Stimulated activated naive B cell treated with anti-CD40 and anti-IgM and Interleukin-4, amounts not matched to agents 10 μg/mL and 1 μg/mL and 100 μg/mL, for 72 hours (primary cell): Measurements from ENCODE around the gene FAM229B.
"Not testable (repeated sequence)": the region's sequence is repeated elsewhere in the genome, so short reads cannot be mapped to it uniquely, and the experiment has no call there.

ENCODE experiments used
- ATAC-seq, 2 donors: fragments of 150-1000 bp; cut with Tn5 transposase; replicated peaks; 2 replicates each; pipeline ENCODE4 v1.10.0; 2021; ENCODE audit warnings: moderate library complexity in 1 of 2
- DNase-seq: peaks from one replicate; pipeline ENCODE4 v3.0.0; 2021
- H3K27ac Mint-ChIP-seq: one replicate; pipeline ENCODE4 v1.8.0; 2022; ENCODE audit warnings: mild to moderate bottlenecking, mixed read lengths
- H3K27me3 Mint-ChIP-seq, 2 donors: one replicate each; pipeline ENCODE4 v1.8.0; 2022; ENCODE audit warnings: mixed read lengths in 2 of 2
- H3K36me3 Mint-ChIP-seq, 2 donors: one replicate each; pipeline ENCODE4 v1.8.0; 2022; ENCODE audit warnings: mixed read lengths in 2 of 2, mild to moderate bottlenecking in 1 of 2
- H3K4me1 Mint-ChIP-seq, 2 donors: one replicate each; pipeline ENCODE4 v1.8.0; 2022; ENCODE audit warnings: mixed read lengths in 2 of 2, mild to moderate bottlenecking in 1 of 2
- H3K4me3 Mint-ChIP-seq, 2 donors: one replicate each; pipeline ENCODE4 v1.8.0; 2022; ENCODE audit warnings: mild to moderate bottlenecking in 2 of 2, mixed read lengths in 2 of 2, moderate library complexity in 1 of 2
- H3K9me3 Mint-ChIP-seq, 2 donors: one replicate each; pipeline ENCODE4 v1.8.0; 2022; ENCODE audit warnings: mixed read lengths in 2 of 2, mild to moderate bottlenecking in 1 of 2

FAM229B gene, protein sequence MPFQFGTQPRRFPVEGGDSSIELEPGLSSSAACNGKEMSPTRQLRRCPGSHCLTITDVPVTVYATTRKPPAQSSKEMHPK

DNA sequence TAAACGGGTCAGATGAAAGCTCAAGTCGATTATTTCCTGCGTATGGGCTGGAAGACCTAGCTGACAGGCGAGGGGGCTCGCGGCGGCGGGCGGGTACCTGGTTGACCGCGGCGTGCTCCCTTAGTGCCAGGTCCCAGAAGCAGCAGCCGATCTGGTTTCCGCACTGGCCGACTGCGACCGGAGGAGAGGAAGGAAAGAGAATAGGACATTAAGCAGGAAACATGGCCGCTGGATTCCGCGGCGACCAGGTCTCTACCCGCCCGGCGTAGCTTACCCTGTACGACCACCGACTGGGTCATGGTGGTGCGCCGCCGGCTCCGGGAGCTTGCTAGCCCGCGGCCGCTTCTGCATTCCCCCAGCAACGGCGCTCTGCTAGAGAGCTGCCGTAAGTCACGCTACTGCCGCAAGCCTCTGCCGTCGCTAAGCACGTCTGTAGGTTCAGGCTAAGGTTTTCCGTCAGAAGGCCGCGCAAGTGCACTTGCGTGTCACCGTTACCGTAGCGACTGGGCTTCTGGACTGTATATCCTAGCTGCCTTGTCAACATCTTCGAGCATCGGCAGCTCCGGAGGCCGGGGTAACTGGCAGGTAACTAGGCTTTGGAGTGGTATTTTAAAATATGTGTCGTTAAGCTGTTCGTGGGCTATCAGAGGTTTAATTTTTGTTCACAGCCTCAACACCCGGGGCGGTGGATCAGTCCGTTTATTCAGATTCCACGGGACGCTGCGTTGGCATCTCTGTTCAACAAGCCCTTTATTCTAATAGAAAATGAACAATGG is at the start of gene FAM229B, which contains the start of gene TUBE1:
FAM229B (plus strand) TSS at position 456 of the 776 bp plus-strand sequence. CDS start 11,693 bp downstream, outside the sequence.
TUBE1 (minus strand) TSS at position 347 of the 776 bp plus-strand sequence; CDS start at position 299, 48 bp downstream.
- H3K4me3 Mint-ChIP-seq = no peak within 1 kb of the TSS
- peaks cover 0 to 8% of the 10 kb centered on the region in 2 donors for H3K27me3 Mint-ChIP-seq
- H3K9me3 Mint-ChIP-seq = no peaks in the 10 kb centered on the region
- H3K4me1 Mint-ChIP-seq = peaks cover 0 to 3% of the 10 kb centered on the region in 2 donors
- no peak within 1 kb of the TSS for H3K27ac Mint-ChIP-seq
- ATAC-seq = peak; percentile 96 to 98
- peak; percentile 89 for DNase-seq
- H3K36me3 Mint-ChIP-seq = peaks cover 6% of the 10 kb centered on the region in 2 donors

DNA sequence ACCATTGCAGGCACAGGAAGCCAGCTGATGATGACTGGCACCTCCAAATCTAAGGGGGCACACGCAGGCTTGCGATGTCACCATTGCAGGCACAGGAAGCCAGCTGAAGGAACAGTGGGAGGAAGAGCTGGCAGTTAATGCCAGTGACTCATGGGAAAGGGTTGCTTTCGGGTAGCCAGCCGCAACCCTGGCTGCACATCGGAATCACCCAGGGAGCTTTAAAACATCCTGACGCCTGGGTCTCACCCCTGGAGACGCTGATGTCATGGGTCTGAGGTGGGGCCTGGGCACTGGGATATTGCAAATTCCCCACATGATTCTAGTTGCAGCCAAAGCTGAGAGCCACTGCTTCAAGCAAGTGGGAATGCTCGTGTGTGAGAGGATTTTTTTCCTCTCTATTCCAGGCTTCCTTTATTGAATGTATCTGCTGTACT is 49.6 kb upstream of the FAM229B start:
- Mint-ChIP-seq H3K4me3 (no peak overlapping the region), H3K4me1 (peaks cover 7 to 9% of the 10 kb centered on the region in 2 donors), H3K36me3 (no peaks in the 10 kb centered on the region), H3K27me3 (peaks cover 1 to 13% of the 10 kb centered on the region in 2 donors), H3K9me3 (peaks cover 0 to 2% of the 10 kb centered on the region in 2 donors), H3K27ac (no peak overlapping the region)
- ATAC-seq = no peak
- DNase-seq = no peak

DNA sequence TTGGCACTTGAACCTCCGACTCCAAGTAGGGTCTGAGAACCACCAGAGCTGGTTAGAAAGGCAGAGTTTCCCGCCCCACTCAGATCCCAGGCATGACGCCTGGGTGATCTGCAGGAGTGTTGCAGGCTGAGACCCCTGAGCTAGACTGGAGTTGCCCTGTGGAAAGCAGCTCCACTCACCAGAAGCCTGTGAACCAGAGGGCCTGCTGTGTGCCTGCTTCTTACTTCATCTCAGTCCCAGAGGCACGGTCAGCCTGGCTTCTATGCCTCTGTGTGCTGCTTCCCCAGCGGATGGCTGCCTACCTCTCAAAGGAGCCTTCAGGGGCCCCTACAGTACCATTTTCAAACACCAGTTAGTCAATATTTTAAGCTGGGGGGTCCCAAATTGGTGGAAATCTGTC is 49.1 kb upstream of the FAM229B start:
- peaks cover 7 to 9% of the 10 kb centered on the region in 2 donors for H3K4me1 Mint-ChIP-seq
- no peak overlapping the region for H3K4me3 Mint-ChIP-seq
- H3K36me3 Mint-ChIP-seq = no peaks in the 10 kb centered on the region
- DNase-seq = no peak
- H3K27ac Mint-ChIP-seq = no peak overlapping the region
- H3K9me3 Mint-ChIP-seq = peaks cover 0 to 2% of the 10 kb centered on the region in 2 donors
- peaks cover 0 to 12% of the 10 kb centered on the region in 2 donors for H3K27me3 Mint-ChIP-seq
- ATAC-seq = no peak

DNA sequence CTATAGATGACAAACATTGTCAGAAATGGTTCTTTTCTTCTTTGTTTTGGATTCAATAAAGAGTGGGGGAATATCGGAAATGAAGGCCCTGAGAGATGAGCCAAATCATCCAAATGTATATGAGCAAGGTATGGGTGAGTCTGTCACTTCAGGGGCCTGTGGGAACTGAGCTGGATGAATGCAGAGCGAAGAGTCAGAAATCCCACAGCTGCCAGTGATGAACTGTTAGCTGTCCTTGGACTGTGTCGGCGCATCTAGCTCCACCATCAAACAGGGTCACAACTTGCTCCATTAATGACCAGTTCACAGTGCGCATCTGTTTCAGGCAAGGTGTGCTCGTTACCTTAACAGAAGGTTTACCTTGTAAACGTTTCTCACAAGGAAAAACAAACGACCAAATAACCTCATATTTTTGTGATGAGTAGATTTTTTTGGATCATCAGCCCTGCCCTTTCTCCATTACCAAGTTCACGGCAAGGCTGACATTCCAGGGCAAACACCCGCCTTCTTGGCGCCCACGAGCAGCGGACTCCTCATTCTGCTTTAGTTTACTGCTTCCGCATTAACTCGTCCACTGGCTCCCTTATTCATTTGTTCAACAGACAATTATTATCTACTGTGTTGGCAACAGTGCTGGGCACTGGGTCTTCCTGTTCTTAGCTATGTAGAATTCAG is 48.5 kb upstream of the FAM229B start:
- no peaks in the 10 kb centered on the region for H3K36me3 Mint-ChIP-seq
- peaks cover 0 to 6% of the 10 kb centered on the region in 2 donors for H3K27me3 Mint-ChIP-seq
- H3K27ac Mint-ChIP-seq = no peak overlapping the region
- peaks cover 0 to 2% of the 10 kb centered on the region in 2 donors for H3K9me3 Mint-ChIP-seq
- no peak overlapping the region for H3K4me3 Mint-ChIP-seq
- DNase-seq (no peak), ATAC-seq (no peak)
- H3K4me1 Mint-ChIP-seq = peaks cover 10 to 13% of the 10 kb centered on the region in 2 donors

DNA sequence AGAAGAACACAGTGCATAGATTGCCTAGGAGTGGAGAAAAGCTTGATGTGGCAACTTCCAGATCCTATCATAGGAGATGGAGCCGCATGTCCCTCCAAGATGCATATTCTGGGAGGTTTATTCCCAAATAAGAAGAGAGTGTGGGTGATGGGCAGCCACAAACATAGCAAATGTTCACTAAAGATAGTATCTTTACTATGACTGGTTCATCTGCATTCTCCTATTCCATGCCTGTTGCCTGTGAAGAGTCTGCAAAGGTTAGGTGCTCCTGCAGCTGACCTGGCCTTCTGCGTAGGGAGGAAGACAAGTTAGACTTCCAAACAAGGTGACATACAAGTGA is 48.0 kb upstream of the FAM229B start:
- H3K9me3 Mint-ChIP-seq = peaks cover 0 to 2% of the 10 kb centered on the region in 2 donors
- DNase-seq (no peak), ATAC-seq (no peak)
- no peak overlapping the region for H3K4me3 Mint-ChIP-seq
- peaks cover 0 to 3% of the 10 kb centered on the region in 2 donors for H3K27me3 Mint-ChIP-seq
- no peaks in the 10 kb centered on the region for H3K36me3 Mint-ChIP-seq
- peaks cover 10 to 14% of the 10 kb centered on the region in 2 donors for H3K4me1 Mint-ChIP-seq
- no peak overlapping the region for H3K27ac Mint-ChIP-seq

DNA sequence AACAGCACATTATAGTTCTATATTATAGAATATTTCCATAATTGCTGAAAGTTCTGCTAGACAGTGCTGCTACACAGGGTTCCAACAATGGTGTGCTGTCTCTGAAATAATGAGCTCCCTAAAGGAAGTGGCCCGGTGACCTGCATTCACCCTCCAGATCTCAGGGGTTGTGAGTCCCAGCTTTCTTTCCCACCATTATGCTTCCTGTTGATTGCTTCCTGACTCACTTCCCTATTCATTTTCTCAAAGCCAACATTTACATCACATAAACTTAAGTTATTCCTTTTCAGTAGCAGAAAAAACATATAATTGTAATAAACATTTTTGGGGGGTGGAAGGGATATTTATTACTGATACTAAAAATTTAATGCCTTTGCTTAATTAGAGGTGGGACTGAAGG is 46.4 kb upstream of the FAM229B start:
- Mint-ChIP-seq H3K4me3 (no peak overlapping the region), H3K9me3 (peaks cover 0 to 2% of the 10 kb centered on the region in 2 donors), H3K27ac (no peak overlapping the region), H3K27me3 (peaks cover 0 to 3% of the 10 kb centered on the region in 2 donors), H3K4me1 (peaks cover 8 to 10% of the 10 kb centered on the region in 2 donors), H3K36me3 (no peaks in the 10 kb centered on the region)
- DNase-seq (no peak), ATAC-seq (no peak)

DNA sequence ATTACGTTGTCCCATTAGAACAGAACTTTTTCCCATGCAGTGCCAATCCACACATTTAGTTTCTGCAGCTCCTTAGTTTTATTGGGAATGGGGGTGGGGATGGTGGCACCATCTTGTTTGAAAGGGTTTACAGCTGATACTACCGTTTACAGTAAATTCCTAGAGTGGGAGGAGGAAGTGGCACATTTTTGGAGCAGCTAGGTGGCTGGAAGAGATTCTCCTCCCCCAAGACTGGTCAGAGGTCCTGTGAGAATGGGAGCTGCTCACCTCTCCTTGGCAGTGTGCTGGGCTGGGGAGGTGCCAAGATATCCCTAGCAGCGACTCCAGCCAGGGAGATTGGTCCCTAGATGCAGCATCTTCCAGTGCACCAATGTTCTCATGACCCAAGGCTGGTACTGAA is 45.9 kb upstream of the FAM229B start:
- Mint-ChIP-seq H3K4me3 (peak overlapping the region in 1 of 2 donors; percentile 21), H3K36me3 (no peaks in the 10 kb centered on the region), H3K27ac (no peak overlapping the region), H3K4me1 (peaks cover 8 to 10% of the 10 kb centered on the region in 2 donors), H3K9me3 (peaks cover 0 to 2% of the 10 kb centered on the region in 2 donors), H3K27me3 (peaks cover 0 to 3% of the 10 kb centered on the region in 2 donors)
- ATAC-seq = no peak
- DNase-seq = no peak

DNA sequence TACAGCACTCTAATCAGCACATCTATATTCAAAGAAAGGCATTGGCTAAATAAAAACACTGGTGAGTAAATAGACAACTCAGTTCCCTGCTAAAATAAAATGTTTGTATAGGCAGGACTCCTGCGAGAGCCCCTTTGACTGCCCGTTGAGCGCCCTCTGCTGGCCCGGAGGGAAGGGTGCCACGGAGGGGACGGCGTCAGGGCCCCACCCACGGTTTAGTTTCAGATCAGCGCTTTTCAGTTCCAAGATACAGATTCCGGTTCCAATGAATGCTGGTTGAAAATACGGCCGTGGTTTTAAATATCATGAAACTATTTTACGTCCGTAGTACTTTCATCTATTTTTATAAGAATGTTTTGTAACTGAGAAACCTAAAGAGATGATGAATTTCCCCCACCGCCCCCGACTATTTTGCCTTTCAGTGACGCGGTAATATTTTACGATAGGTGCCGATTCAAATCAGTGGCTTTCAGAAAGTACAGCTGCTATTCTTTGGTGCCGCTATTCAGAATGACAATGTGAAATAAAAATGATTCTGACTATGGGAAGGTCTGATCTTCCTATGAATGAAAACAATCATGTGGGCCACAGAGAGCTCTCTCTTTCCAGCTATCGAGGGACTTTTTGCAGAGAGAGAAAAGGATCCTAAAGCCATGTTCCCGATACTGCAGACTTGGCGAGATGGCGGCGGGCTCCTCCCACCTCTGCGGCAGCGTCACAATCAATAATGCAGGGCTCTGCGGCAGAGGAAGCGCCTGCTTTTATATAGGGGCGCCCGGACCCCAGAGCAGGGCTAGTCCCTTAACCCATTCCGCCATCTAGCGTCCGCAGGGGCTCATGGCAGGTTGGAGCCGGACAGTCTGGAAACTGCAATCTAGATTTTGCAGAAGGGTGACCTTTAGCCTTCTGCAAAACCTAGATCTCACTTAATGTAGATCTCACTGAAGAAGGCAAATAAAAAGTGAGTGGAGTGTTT is 44.1 kb upstream of the FAM229B start:
- Mint-ChIP-seq H3K27me3 (peaks cover 0 to 3% of the 10 kb centered on the region in 2 donors), H3K9me3 (peaks cover 0 to 2% of the 10 kb centered on the region in 2 donors), H3K4me1 (peaks cover 8 to 10% of the 10 kb centered on the region in 2 donors), H3K27ac (peak overlapping the region; percentile 98), H3K4me3 (peak overlapping the region; percentile 90 to 94), H3K36me3 (no peaks in the 10 kb centered on the region)
- DNase-seq (peak; percentile 88), ATAC-seq (peak; percentile 96 to 97)

DNA sequence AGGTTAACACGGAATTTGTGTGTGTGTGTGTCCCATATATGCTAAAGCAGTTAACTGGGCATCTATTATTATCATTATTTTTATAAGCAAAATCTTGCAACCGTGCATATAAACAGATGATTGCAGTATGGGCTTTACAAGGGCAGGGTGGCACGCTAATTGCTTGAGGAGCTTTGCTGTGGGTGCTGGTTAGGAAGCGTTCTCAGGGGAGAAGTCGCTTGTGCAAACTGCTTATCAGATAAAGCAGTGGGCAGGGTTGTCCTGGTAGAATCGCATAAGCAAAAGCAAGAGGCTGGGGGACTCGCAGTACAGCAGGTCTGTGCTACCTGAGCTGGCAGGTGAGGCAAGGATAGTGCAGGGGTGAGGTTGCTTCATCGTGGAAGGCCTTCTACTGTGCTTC is 43.2 kb upstream of the FAM229B start:
- H3K27me3 Mint-ChIP-seq = peaks cover 0 to 2% of the 10 kb centered on the region in 2 donors
- H3K9me3 Mint-ChIP-seq = peaks cover 0 to 2% of the 10 kb centered on the region in 2 donors
- ATAC-seq (no peak), DNase-seq (no peak)
- no peak overlapping the region for H3K4me3 Mint-ChIP-seq
- H3K4me1 Mint-ChIP-seq = peaks cover 8 to 10% of the 10 kb centered on the region in 2 donors
- no peaks in the 10 kb centered on the region for H3K36me3 Mint-ChIP-seq
- no peak overlapping the region for H3K27ac Mint-ChIP-seq

DNA sequence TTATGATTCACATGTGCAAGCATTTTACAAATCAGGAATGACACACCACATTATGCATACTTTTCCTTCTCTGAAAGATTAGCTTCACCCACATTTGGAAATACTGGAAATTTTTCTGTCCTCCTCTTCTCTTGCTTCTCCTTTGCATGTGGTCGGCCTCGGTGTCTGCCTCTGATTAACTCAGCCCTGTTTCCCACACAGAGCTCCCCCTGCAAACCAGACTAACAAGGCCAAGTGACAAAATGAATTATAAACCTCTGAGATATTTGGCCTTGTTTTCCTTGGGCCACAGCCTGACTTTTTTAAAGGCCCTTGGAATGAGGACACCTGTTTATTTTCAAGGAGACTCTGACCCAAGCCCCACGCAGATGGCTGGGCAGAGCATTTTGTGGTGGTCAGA is 42.5 kb upstream of the FAM229B start:
- no peak overlapping the region for H3K4me3 Mint-ChIP-seq
- no peak for DNase-seq
- no peak for ATAC-seq
- peaks cover 8 to 10% of the 10 kb centered on the region in 2 donors for H3K4me1 Mint-ChIP-seq
- no peak overlapping the region for H3K27ac Mint-ChIP-seq
- peaks cover 0 to 2% of the 10 kb centered on the region in 2 donors for H3K9me3 Mint-ChIP-seq
- no peaks in the 10 kb centered on the region for H3K36me3 Mint-ChIP-seq
- no peaks in the 10 kb centered on the region for H3K27me3 Mint-ChIP-seq

DNA sequence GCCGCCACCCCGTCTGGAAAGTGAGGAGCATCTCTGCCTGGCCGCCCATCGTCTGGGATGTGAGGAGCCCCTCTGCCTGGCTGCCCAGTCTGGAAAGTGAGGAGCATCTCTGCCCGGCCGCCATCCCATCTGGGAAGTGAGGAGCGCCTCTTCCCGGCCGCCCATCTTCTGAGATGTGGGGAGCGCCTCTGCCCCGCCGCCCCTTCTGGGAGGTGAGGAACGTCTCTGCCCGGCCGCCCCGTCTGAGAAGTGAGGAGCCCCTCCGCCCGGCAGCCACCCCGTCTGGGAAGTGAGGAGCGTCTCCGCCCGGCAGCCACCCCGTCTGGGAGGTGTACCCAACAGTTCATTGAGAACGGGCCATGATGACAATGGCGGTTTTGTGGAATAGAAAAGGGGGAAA is 39.9 kb upstream of the FAM229B start:
- ATAC-seq, H3K27me3 Mint-ChIP-seq: not testable (repeated sequence)

DNA sequence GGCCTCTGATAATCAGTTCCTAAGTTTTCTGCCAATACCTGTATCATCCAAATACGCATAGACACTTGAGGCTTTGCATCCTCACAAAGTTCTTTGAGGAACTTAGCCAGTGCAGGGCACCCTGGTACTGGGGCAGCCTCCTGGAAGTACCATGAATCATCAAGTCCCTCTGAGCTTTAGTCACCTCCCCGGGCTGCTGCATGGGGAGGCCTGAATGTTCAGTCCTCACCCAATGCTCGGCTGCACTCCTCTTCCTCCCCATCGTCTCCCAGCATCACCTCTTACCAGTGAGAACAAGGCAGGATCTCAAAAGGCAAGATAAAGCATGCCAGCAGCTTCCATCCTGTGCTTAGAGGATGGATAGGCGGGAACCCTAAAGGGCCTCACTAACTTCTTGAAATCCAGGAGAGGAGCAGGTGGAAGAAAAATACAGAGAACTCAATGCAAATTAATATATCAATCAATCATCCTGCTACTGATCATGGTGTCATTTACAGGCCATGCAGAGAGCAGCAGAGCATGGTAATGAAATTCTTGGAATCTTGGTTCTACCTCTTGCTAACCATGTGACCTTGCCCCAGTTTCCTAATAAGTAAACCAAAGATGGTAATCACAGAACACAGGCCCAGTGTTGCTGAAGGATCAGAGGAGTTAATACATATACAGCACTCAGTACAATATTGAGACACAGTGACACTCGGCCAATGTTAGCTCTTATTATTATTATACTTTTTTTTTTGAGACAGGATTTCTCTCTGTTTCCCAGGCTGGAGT is 38.2 kb upstream of the FAM229B start:
- DNase-seq (no peak), ATAC-seq (no peak)
- no peak overlapping the region for H3K4me3 Mint-ChIP-seq

More for the DNA sequence above, 39.9 kb upstream of the FAM229B start:
- not testable (repeated sequence) for H3K4me3 Mint-ChIP-seq, H3K27ac Mint-ChIP-seq, H3K4me1 Mint-ChIP-seq, H3K9me3 Mint-ChIP-seq, H3K36me3 Mint-ChIP-seq, DNase-seq

DNA sequence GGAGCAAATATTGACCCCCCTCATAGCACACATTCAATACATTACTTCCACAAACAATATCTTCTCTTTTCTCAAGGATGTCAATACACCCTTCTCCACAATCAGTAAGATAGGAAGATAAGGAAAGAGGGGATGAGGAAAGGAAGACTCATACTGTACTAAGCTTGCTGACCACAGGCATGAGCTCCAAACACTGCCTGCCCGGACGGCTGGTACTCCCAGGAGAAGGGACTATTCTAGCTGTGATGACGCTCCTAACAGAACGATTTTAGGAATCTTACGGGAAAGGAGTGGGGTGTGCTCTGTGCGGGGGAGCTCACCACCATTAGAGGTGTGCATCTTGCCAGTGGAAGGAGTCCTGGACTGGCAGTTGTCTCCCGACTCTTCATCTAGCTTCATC is 37.4 kb upstream of the FAM229B start:
- Mint-ChIP-seq H3K9me3 (no peaks in the 10 kb centered on the region), H3K27me3 (peaks cover 0 to 3% of the 10 kb centered on the region in 2 donors), H3K4me1 (no peaks in the 10 kb centered on the region), H3K36me3 (no peaks in the 10 kb centered on the region), H3K27ac (no peak overlapping the region), H3K4me3 (no peak overlapping the region)
- ATAC-seq (no peak), DNase-seq (no peak)

More for the DNA sequence above, 38.2 kb upstream of the FAM229B start:
- no peaks in the 10 kb centered on the region for H3K9me3 Mint-ChIP-seq
- no peaks in the 10 kb centered on the region for H3K36me3 Mint-ChIP-seq
- H3K27ac Mint-ChIP-seq = no peak overlapping the region
- H3K27me3 Mint-ChIP-seq = no peaks in the 10 kb centered on the region
- H3K4me1 Mint-ChIP-seq = no peaks in the 10 kb centered on the region
